Measurements from ENCODE around the gene IL36RN. TPM values are rescaled to one million over a fixed set of nuclear protein-coding genes. Genes with fewer than 3 reads are reported as not detected.
"Not testable (repeated sequence)": the region's sequence is repeated elsewhere in the genome, so short reads cannot be mapped to it uniquely, and the experiment has no call there.

Gene IL36RN
- total and polyA plus RNA-seq, 2 experiments from 2014 or later: not detected

GRCh38 chr2:113093613-113093977 is 34.6 kb downstream of the IL36RN start:
- TF ChIP-seq CTCF (IDR thresholded peaks at IDR 0.05; ENCODE audit: low read depth, low read length): no peak
- no peaks in the 10 kb centered on the region for H3K36me3 ChIP-seq
- H3K4me3 ChIP-seq: no peak overlapping the region
- H3K27ac ChIP-seq: no peak overlapping the region
- H3K9me3 ChIP-seq (ENCODE audit: low read depth): no peaks in the 10 kb centered on the region
- no peak for DNase-seq (ENCODE audit: low read depth in 1 of 2, low spot score in 1 of 2)
- H3K27me3 ChIP-seq: no peaks in the 10 kb centered on the region
- H3K4me1 ChIP-seq (ENCODE audit: low read depth): no peaks in the 10 kb centered on the region

- not testable (repeated sequence) for H3K4me3 ChIP-seq; H3K36me3 ChIP-seq; H3K9me3 ChIP-seq (ENCODE audit: low read depth); H3K27me3 ChIP-seq; DNase-seq (ENCODE audit: low read depth in 1 of 2, low spot score in 1 of 2); H3K27ac ChIP-seq; H3K4me1 ChIP-seq (ENCODE audit: low read depth)
Measured at GRCh38 chr2:113096306-113096705, 37.3 kb downstream of the IL36RN start.

- H3K36me3 ChIP-seq; DNase-seq (ENCODE audit: low read depth in 1 of 2, low spot score in 1 of 2); H3K4me1 ChIP-seq (ENCODE audit: low read depth); H3K27ac ChIP-seq; H3K4me3 ChIP-seq; H3K9me3 ChIP-seq (ENCODE audit: low read depth); H3K27me3 ChIP-seq: not testable (repeated sequence)
Measured at GRCh38 chr2:113096842-113097618, 38.0 kb downstream of the IL36RN start.

- Histone ChIP-seq H3K27me3 (no peaks in the 10 kb centered on the region), H3K36me3 (no peaks in the 10 kb centered on the region), H3K4me3 (no peak overlapping the region), H3K27ac (no peak overlapping the region), H3K4me1 (ENCODE audit: low read depth) (no peaks in the 10 kb centered on the region), H3K9me3 (ENCODE audit: low read depth) (no peaks in the 10 kb centered on the region)
- no peak for TF ChIP-seq CTCF (IDR thresholded peaks at IDR 0.05; ENCODE audit: low read depth, low read length)
- no peak for DNase-seq (ENCODE audit: low read depth in 1 of 2, low spot score in 1 of 2)
Measured at GRCh38 chr2:113098041-113098440, 39.0 kb downstream of the IL36RN start.

GRCh38 chr2:113098532-113098931 is 39.5 kb downstream of the IL36RN start:
- Histone ChIP-seq H3K4me3 (no peak overlapping the region), H3K27me3 (no peaks in the 10 kb centered on the region), H3K9me3 (ENCODE audit: low read depth) (no peaks in the 10 kb centered on the region), H3K36me3 (no peaks in the 10 kb centered on the region), H3K27ac (no peak overlapping the region), H3K4me1 (ENCODE audit: low read depth) (no peaks in the 10 kb centered on the region)
- TF ChIP-seq CTCF (IDR thresholded peaks at IDR 0.05; ENCODE audit: low read depth, low read length): no peak
- DNase-seq (ENCODE audit: low read depth in 1 of 2, low spot score in 1 of 2): no peak

- no peak overlapping the region for H3K27ac ChIP-seq
- TF ChIP-seq CTCF (IDR thresholded peaks at IDR 0.05; ENCODE audit: low read depth, low read length): no peak
- no peak overlapping the region for H3K4me3 ChIP-seq
- no peaks in the 10 kb centered on the region for H3K36me3 ChIP-seq
- no peak for DNase-seq (ENCODE audit: low read depth in 1 of 2, low spot score in 1 of 2)
- H3K9me3 ChIP-seq (ENCODE audit: low read depth): no peaks in the 10 kb centered on the region
- H3K4me1 ChIP-seq (ENCODE audit: low read depth): no peaks in the 10 kb centered on the region
- H3K27me3 ChIP-seq: no peaks in the 10 kb centered on the region
Measured at GRCh38 chr2:113102133-113102532, 43.1 kb downstream of the IL36RN start.

All from cardiac muscle cell (in vitro differentiated cells and primary cell).